Nephron (organoid): Measurements from ENCODE around the gene ZC3H7A.
A peak's percentile ranks its signal among the peaks of the same experiment; 100 is the strongest.

ENCODE experiments used
- H3K27ac Mint-ChIP-seq, 3 experiments: 2 replicates each; pipeline ENCODE4 v1.8.0; 2020; ENCODE audit warnings: mixed read lengths in 3 of 3, mild to moderate bottlenecking in 2 of 3, moderate library complexity in 1 of 3
- H3K27me3 Mint-ChIP-seq: 2 replicates; pipeline ENCODE4 v1.8.0; 2021; ENCODE audit warnings: low read depth, mild to moderate bottlenecking, moderate library complexity, mixed read lengths
- H3K36me3 Mint-ChIP-seq: 2 replicates; pipeline ENCODE4 v1.8.0; 2020; ENCODE audit warnings: low read depth, mixed read lengths
- H3K4me1 Mint-ChIP-seq: 2 replicates; pipeline ENCODE4 v1.8.0; 2020; ENCODE audit warnings: mixed read lengths
- H3K4me3 Mint-ChIP-seq, 3 experiments: 2 replicates each; pipeline ENCODE4 v1.8.0; 2020; ENCODE audit warnings: mild to moderate bottlenecking in 3 of 3, mixed read lengths in 3 of 3, moderate library complexity in 2 of 3
- H3K9me3 Mint-ChIP-seq: 2 replicates; pipeline ENCODE4 v1.8.0; 2020; ENCODE audit warnings: mixed read lengths
- TF ChIP-seq, protein P1 (sequence below), 3 experiments: fragments of 200-600 bp; sonication (generic); IDR thresholded peaks; one replicate each; pipeline ENCODE4 v1.5.0; 2021; ENCODE audit warnings: antibody characterized with exemption in 3 of 3; ENCODE audit not compliant: unreplicated experiment in 3 of 3

Gene ZC3H7A

GRCh38 chr16:11740567-11740966, 56.5 kb downstream of the ZC3H7A start:
- peaks cover 22% of the 10 kb centered on the region for H3K36me3 Mint-ChIP-seq
- H3K9me3 Mint-ChIP-seq: no peaks in the 10 kb centered on the region
- peak overlapping the region; percentile 98 to 99 (median 99) for H3K4me3 Mint-ChIP-seq

GRCh38 chr16:11738742-11739544, 58.1 kb downstream of the ZC3H7A start:
- peaks cover 54% of the 10 kb centered on the region for H3K4me1 Mint-ChIP-seq
- TF ChIP-seq, protein P1, sequence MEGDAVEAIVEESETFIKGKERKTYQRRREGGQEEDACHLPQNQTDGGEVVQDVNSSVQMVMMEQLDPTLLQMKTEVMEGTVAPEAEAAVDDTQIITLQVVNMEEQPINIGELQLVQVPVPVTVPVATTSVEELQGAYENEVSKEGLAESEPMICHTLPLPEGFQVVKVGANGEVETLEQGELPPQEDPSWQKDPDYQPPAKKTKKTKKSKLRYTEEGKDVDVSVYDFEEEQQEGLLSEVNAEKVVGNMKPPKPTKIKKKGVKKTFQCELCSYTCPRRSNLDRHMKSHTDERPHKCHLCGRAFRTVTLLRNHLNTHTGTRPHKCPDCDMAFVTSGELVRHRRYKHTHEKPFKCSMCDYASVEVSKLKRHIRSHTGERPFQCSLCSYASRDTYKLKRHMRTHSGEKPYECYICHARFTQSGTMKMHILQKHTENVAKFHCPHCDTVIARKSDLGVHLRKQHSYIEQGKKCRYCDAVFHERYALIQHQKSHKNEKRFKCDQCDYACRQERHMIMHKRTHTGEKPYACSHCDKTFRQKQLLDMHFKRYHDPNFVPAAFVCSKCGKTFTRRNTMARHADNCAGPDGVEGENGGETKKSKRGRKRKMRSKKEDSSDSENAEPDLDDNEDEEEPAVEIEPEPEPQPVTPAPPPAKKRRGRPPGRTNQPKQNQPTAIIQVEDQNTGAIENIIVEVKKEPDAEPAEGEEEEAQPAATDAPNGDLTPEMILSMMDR (IDR thresholded peaks at IDR 0.05; ENCODE audit: unreplicated experiment in 3 of 3): no peak
- no peaks in the 10 kb centered on the region for H3K27me3 Mint-ChIP-seq
- H3K36me3 Mint-ChIP-seq: peaks cover 33% of the 10 kb centered on the region
- no peaks in the 10 kb centered on the region for H3K9me3 Mint-ChIP-seq
- no peak overlapping the region for H3K27ac Mint-ChIP-seq
- H3K4me3 Mint-ChIP-seq: peak overlapping the region; percentile 29 to 75 (median 36)

More at GRCh38 chr16:11740567-11740966, 56.5 kb downstream of the ZC3H7A start:
- Mint-ChIP-seq H3K27ac (peak overlapping the region; percentile 57 to 95 (median 81)), H3K27me3 (no peaks in the 10 kb centered on the region), H3K4me1 (peaks cover 54% of the 10 kb centered on the region)
- TF ChIP-seq, protein P1 (IDR thresholded peaks at IDR 0.05; ENCODE audit: unreplicated experiment in 3 of 3): no peak

DNA sequence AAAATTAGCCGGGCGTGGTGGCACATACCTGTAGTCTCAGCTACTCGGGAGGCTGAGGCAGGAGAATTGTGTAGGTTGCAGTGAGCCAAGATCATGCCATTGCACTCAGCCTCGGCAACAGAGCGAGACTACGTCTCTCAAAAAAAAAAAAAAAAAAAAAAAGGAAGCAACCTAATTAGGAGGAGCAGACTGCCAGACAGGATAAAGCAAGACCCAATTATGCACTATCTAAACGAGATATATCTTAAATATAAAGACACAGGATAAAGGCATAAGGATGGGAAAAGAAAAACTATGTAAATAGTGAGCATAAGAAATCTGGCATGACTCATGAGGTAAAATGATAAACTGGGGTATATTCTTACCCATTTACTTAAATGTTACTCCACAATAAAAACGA, 59.3 kb downstream of the ZC3H7A start:
- Mint-ChIP-seq H3K27ac (peak overlapping the region in 1 of 3 experiments; percentile 31), H3K4me3 (peak overlapping the region in 2 of 3 experiments; percentile 47 to 58), H3K9me3 (no peaks in the 10 kb centered on the region), H3K4me1 (peaks cover 49% of the 10 kb centered on the region), H3K36me3 (peaks cover 44% of the 10 kb centered on the region), H3K27me3 (no peaks in the 10 kb centered on the region)
- TF ChIP-seq, protein P1 (IDR thresholded peaks at IDR 0.05; ENCODE audit: unreplicated experiment in 3 of 3): no peak

DNA sequence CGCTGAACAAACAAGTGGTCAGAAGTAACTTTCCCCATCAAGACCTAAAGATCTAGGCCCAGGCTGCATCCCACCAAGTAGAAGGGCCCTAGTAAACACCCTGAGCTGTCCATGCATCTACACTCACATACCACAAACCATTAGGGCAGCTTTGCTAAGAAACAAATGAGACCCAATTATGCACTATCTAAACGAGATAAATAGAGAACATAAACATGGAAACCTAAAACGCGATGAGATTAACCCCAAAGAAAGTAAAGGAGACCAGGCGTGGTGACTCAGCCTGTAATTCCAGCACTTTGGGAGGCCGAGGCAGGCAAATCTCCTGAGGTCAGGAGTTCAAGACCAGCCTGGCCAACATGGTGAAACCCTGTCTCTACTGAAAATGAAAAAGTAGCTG, 60.2 kb downstream of the ZC3H7A start:
- Mint-ChIP-seq H3K36me3 (peaks cover 52% of the 10 kb centered on the region), H3K4me3 (no peak overlapping the region), H3K9me3 (no peaks in the 10 kb centered on the region), H3K27ac (no peak overlapping the region), H3K27me3 (no peaks in the 10 kb centered on the region), H3K4me1 (peaks cover 49% of the 10 kb centered on the region)
- TF ChIP-seq, protein P1 (IDR thresholded peaks at IDR 0.05; ENCODE audit: unreplicated experiment in 3 of 3): no peak

GRCh38 chr16:11735787-11736186, 61.3 kb downstream of the ZC3H7A start:
- peaks cover 38% of the 10 kb centered on the region for H3K4me1 Mint-ChIP-seq
- TF ChIP-seq, protein P1 (IDR thresholded peaks at IDR 0.05; ENCODE audit: unreplicated experiment in 3 of 3): no peak
- H3K36me3 Mint-ChIP-seq: peaks cover 56% of the 10 kb centered on the region
- no peak overlapping the region for H3K4me3 Mint-ChIP-seq
- no peak overlapping the region for H3K27ac Mint-ChIP-seq
- no peaks in the 10 kb centered on the region for H3K9me3 Mint-ChIP-seq
- H3K27me3 Mint-ChIP-seq: no peaks in the 10 kb centered on the region

DNA sequence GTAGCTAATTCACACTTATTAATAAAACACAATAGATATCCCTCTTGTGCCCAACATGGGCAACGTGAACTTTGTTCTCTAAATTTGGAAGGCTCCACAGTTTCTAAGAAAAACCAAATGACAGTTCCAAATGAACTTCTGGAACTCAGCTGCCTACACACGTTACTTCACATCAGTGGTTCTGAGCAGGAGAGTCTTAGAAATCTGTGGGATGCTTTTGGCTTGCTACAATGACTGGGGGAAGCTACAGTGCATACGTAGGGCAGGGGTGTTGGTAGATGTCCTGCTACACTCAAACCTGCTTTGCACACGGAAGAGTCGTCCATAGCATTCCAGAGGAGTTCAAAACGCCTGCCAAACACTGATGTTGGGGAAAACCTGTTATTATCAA, 62.4 kb downstream of the ZC3H7A start:
- H3K27me3 Mint-ChIP-seq: no peaks in the 10 kb centered on the region
- no peaks in the 10 kb centered on the region for H3K9me3 Mint-ChIP-seq
- H3K27ac Mint-ChIP-seq: no peak overlapping the region
- TF ChIP-seq, protein P1 (IDR thresholded peaks at IDR 0.05; ENCODE audit: unreplicated experiment in 3 of 3): no peak
- no peak overlapping the region for H3K4me3 Mint-ChIP-seq
- H3K36me3 Mint-ChIP-seq: peaks cover 65% of the 10 kb centered on the region
- peaks cover 28% of the 10 kb centered on the region for H3K4me1 Mint-ChIP-seq
